Measurements from ENCODE around the gene BPIFA3. TPM values are rescaled to one million over a fixed set of nuclear protein-coding genes. Genes with fewer than 3 reads are reported as not detected.
"Not testable (repeated sequence)": the region's sequence is repeated elsewhere in the genome, so short reads cannot be mapped to it uniquely, and the experiment has no call there.

BPIFA3 gene
- total RNA-seq, 4 donors from 2014 or later: not detected

GRCh38 chr20:33183312-33183711 lies 33.8 kb upstream of the BPIFA3 start:
- Histone ChIP-seq H3K36me3 (no peaks in the 10 kb centered on the region), H3K4me3 (replicated peaks in 1 of 3) (no peak overlapping the region), H3K4me1 (peaks cover 8 to 10% of the 10 kb centered on the region in 2 donors), H3K27me3 (no peaks in the 10 kb centered on the region), H3K9me3 (no peaks in the 10 kb centered on the region), H3K27ac (no peak overlapping the region)
- no peak for DNase-seq
- intact Hi-C loops (cut with DNase I): no loop called here
- TF ChIP-seq CTCF (IDR thresholded peaks at IDR 0.05): no peak
- TF ChIP-seq POLR2A (IDR thresholded peaks at IDR 0.05): no peak
- WGBS, 2 donors: 82 to 85% methylated on average over 2 of the region's 2 CpGs

- H3K36me3 ChIP-seq; H3K4me3 ChIP-seq (replicated peaks in 1 of 3); H3K27me3 ChIP-seq; H3K4me1 ChIP-seq; intact Hi-C loops (cut with DNase I); H3K27ac ChIP-seq; DNase-seq; H3K9me3 ChIP-seq: not testable (repeated sequence)
- WGBS, 2 donors: 84 to 86% methylated on average over 7 to 9 of the region's 40 CpGs
These were observed 32.0 kb upstream of the BPIFA3 start for GRCh38 chr20:33185031-33185590.

GRCh38 chr20:33187491-33187890 lies 29.7 kb upstream of the BPIFA3 start:
- H3K9me3 ChIP-seq: no peaks in the 10 kb centered on the region
- intact Hi-C loops (cut with DNase I): no loop called here
- no peak for TF ChIP-seq POLR2A (IDR thresholded peaks at IDR 0.05)
- TF ChIP-seq CTCF (IDR thresholded peaks at IDR 0.05): no peak
- H3K27me3 ChIP-seq: no peaks in the 10 kb centered on the region
- WGBS, 2 donors: 82 to 94% methylated on average over 4 of the region's 4 CpGs
- H3K4me1 ChIP-seq: no peaks in the 10 kb centered on the region
- no peak for DNase-seq
- H3K4me3 ChIP-seq (replicated peaks in 1 of 3): no peak overlapping the region
- no peaks in the 10 kb centered on the region for H3K36me3 ChIP-seq
- no peak overlapping the region for H3K27ac ChIP-seq

GRCh38 chr20:33188421-33188820 lies 28.7 kb upstream of the BPIFA3 start:
- no peak for TF ChIP-seq CTCF (IDR thresholded peaks at IDR 0.05)
- TF ChIP-seq POLR2A (IDR thresholded peaks at IDR 0.05): no peak
- WGBS, 2 donors: 91% methylated on average over 9 of the region's 9 CpGs
- no peak overlapping the region for H3K4me3 ChIP-seq (replicated peaks in 1 of 3)
- H3K9me3 ChIP-seq: no peaks in the 10 kb centered on the region
- no peaks in the 10 kb centered on the region for H3K27me3 ChIP-seq
- intact Hi-C loops (cut with DNase I): no loop called here
- no peak for DNase-seq
- H3K27ac ChIP-seq: no peak overlapping the region
- H3K4me1 ChIP-seq: no peaks in the 10 kb centered on the region
- no peaks in the 10 kb centered on the region for H3K36me3 ChIP-seq

- Histone ChIP-seq H3K4me3 (replicated peaks in 1 of 3) (no peak overlapping the region), H3K27me3 (no peaks in the 10 kb centered on the region), H3K4me1 (no peaks in the 10 kb centered on the region), H3K36me3 (no peaks in the 10 kb centered on the region), H3K27ac (no peak overlapping the region), H3K9me3 (no peaks in the 10 kb centered on the region)
- intact Hi-C loops (cut with DNase I): no loop called here
- WGBS, 2 donors: 59 to 64% methylated on average over 3 of the region's 3 CpGs
- TF ChIP-seq POLR2A (IDR thresholded peaks at IDR 0.05) (no peak), CTCF (IDR thresholded peaks at IDR 0.05) (no peak)
- DNase-seq: no peak
These were observed 25.7 kb upstream of the BPIFA3 start for GRCh38 chr20:33191484-33191883.

GRCh38 chr20:33191955-33192354 lies 25.2 kb upstream of the BPIFA3 start:
- no peaks in the 10 kb centered on the region for H3K4me1 ChIP-seq
- H3K36me3 ChIP-seq: no peaks in the 10 kb centered on the region
- intact Hi-C loops (cut with DNase I): no loop called here
- DNase-seq: no peak
- 86 to 100% methylated on average over 1 of the region's 1 CpG for WGBS, 2 donors
- no peak overlapping the region for H3K27ac ChIP-seq
- H3K27me3 ChIP-seq: no peaks in the 10 kb centered on the region
- H3K4me3 ChIP-seq (replicated peaks in 1 of 3): no peak overlapping the region
- H3K9me3 ChIP-seq: no peaks in the 10 kb centered on the region
- TF ChIP-seq CTCF (IDR thresholded peaks at IDR 0.05): no peak
- TF ChIP-seq POLR2A (IDR thresholded peaks at IDR 0.05): no peak

Data from thyroid gland (tissue), 4 donors.